ENCODE results near the gene PRMT6. TPM values are rescaled to one million over a fixed set of nuclear protein-coding genes. Genes with fewer than 3 reads are reported as not detected.
"Not testable (repeated sequence)": the region's sequence is repeated elsewhere in the genome, so short reads cannot be mapped to it uniquely, and the experiment has no call there.

The PRMT6 gene
- total RNA-seq: 10 to 100 TPM; 23.9 to 29.4 TPM
- 10 to 100 TPM; 29.6 to 35.4 TPM for polyA plus RNA-seq (ENCODE audit: insufficient read length in 2 of 2)
- long read RNA-seq, donor 1, transcript PRMT6-201 (1 exons, 2,616 nt): major isoform, 46 of 46 reads
- long read RNA-seq, donor 1, partial matches to known transcripts: 0 of 46 reads
- long read RNA-seq, donor 1, other reads (novel, unspliced or antisense): 0 of 46 reads
- long read RNA-seq, donor 2, transcript PRMT6-201 (1 exons, 2,616 nt): major isoform, 15 of 15 reads
- long read RNA-seq, donor 2, partial matches to known transcripts: 0 of 15 reads
- long read RNA-seq, donor 2, other reads (novel, unspliced or antisense): 0 of 15 reads
- long read RNA-seq, donor 3, transcript PRMT6-201 (1 exons, 2,616 nt): major isoform, 9 of 10 reads
- long read RNA-seq, donor 3, partial matches to known transcripts: 0 of 10 reads
- long read RNA-seq, donor 3, other reads (novel, unspliced or antisense): 0 of 10 reads
- long read RNA-seq, donor 4, transcript PRMT6-201 (1 exons, 2,616 nt): major isoform, 24 of 25 reads
- long read RNA-seq, donor 4, partial matches to known transcripts: 0 of 25 reads
- long read RNA-seq, donor 4, other reads (novel, unspliced or antisense): 0 of 25 reads

- Histone ChIP-seq H3K9me3 (ENCODE audit: control insufficient read depth, insufficient read depth, low read length) (no peaks in the 10 kb centered on the region), H3K4me1 (ENCODE audit: control insufficient read depth, insufficient read depth, low read length) (peaks cover 9% of the 10 kb centered on the region), H3K36me3 (ENCODE audit: control insufficient read depth, insufficient read depth, low read length) (peaks cover 3% of the 10 kb centered on the region), H3K4me3 (ENCODE audit: low read depth, low read length) (peak within 1 kb of the TSS; percentile 79), H3K27me3 (ENCODE audit: control insufficient read depth, insufficient read depth, low read length) (no peaks in the 10 kb centered on the region), H3K27ac (ENCODE audit: low read depth, low read length) (peak within 1 kb of the TSS; percentile 93)
- peak; percentile 74 to 96 (median 84) for DNase-seq (ENCODE audit: low read depth in 4 of 6, low spot score in 6 of 6)
- WGBS (ENCODE audit: insufficient coverage): 0% methylated on average over 73 of the region's 73 CpGs
Measured at GRCh38 chr1:107056426-107057196, at the start of gene PRMT6. TSS of gene PRMT6 (plus strand) at chr1:107056674. CDS start at chr1:107056716, 42 bp downstream.

- Histone ChIP-seq H3K36me3 (ENCODE audit: control insufficient read depth, insufficient read depth, low read length) (no peaks in the 10 kb centered on the region), H3K27me3 (ENCODE audit: control insufficient read depth, insufficient read depth, low read length) (no peaks in the 10 kb centered on the region), H3K27ac (ENCODE audit: low read depth, low read length) (no peak overlapping the region), H3K9me3 (ENCODE audit: control insufficient read depth, insufficient read depth, low read length) (no peaks in the 10 kb centered on the region), H3K4me3 (ENCODE audit: low read depth, low read length) (no peak overlapping the region), H3K4me1 (ENCODE audit: control insufficient read depth, insufficient read depth, low read length) (no peaks in the 10 kb centered on the region)
- DNase-seq (ENCODE audit: low read depth in 4 of 6, low spot score in 6 of 6): peak in 2 of 6 donors; percentile 4 to 94
- 69% methylated on average over 3 of the region's 3 CpGs for WGBS (ENCODE audit: insufficient coverage)
Measured at GRCh38 chr1:107009281-107009680, 47.2 kb upstream of the PRMT6 start.

GRCh38 chr1:107010582-107010981 lies 45.9 kb upstream of the PRMT6 start:
- H3K36me3 ChIP-seq (ENCODE audit: control insufficient read depth, insufficient read depth, low read length): no peaks in the 10 kb centered on the region
- no peaks in the 10 kb centered on the region for H3K9me3 ChIP-seq (ENCODE audit: control insufficient read depth, insufficient read depth, low read length)
- no peaks in the 10 kb centered on the region for H3K4me1 ChIP-seq (ENCODE audit: control insufficient read depth, insufficient read depth, low read length)
- no peaks in the 10 kb centered on the region for H3K27me3 ChIP-seq (ENCODE audit: control insufficient read depth, insufficient read depth, low read length)
- no peak for DNase-seq (ENCODE audit: low read depth in 4 of 6, low spot score in 6 of 6)
- no peak overlapping the region for H3K27ac ChIP-seq (ENCODE audit: low read depth, low read length)
- no peak overlapping the region for H3K4me3 ChIP-seq (ENCODE audit: low read depth, low read length)
- WGBS (ENCODE audit: insufficient coverage): no CpG with 5 or more reads among the region's 3 CpGs

- DNase-seq (ENCODE audit: low read depth in 4 of 6, low spot score in 6 of 6): no peak
- Histone ChIP-seq H3K27ac (ENCODE audit: low read depth, low read length) (no peak overlapping the region), H3K4me1 (ENCODE audit: control insufficient read depth, insufficient read depth, low read length) (no peaks in the 10 kb centered on the region), H3K36me3 (ENCODE audit: control insufficient read depth, insufficient read depth, low read length) (no peaks in the 10 kb centered on the region), H3K9me3 (ENCODE audit: control insufficient read depth, insufficient read depth, low read length) (no peaks in the 10 kb centered on the region), H3K4me3 (ENCODE audit: low read depth, low read length) (no peak overlapping the region), H3K27me3 (ENCODE audit: control insufficient read depth, insufficient read depth, low read length) (no peaks in the 10 kb centered on the region)
- WGBS (ENCODE audit: insufficient coverage): no CpG with 5 or more reads among the region's 3 CpGs
Measured at GRCh38 chr1:107016376-107016978, 40.0 kb upstream of the PRMT6 start.

GRCh38 chr1:107018445-107018844 lies 38.0 kb upstream of the PRMT6 start:
- WGBS (ENCODE audit: insufficient coverage): no CpG with 5 or more reads among the region's 5 CpGs
- H3K27ac ChIP-seq (ENCODE audit: low read depth, low read length): no peak overlapping the region

GRCh38 chr1:107019166-107019565 lies 37.3 kb upstream of the PRMT6 start:
- H3K27ac ChIP-seq (ENCODE audit: low read depth, low read length): no peak overlapping the region
- no peak overlapping the region for H3K4me3 ChIP-seq (ENCODE audit: low read depth, low read length)
- no peak for DNase-seq (ENCODE audit: low read depth in 4 of 6, low spot score in 6 of 6)
- no CpG with 5 or more reads among the region's 3 CpGs for WGBS (ENCODE audit: insufficient coverage)
- no peaks in the 10 kb centered on the region for H3K36me3 ChIP-seq (ENCODE audit: control insufficient read depth, insufficient read depth, low read length)
- no peaks in the 10 kb centered on the region for H3K4me1 ChIP-seq (ENCODE audit: control insufficient read depth, insufficient read depth, low read length)
- H3K9me3 ChIP-seq (ENCODE audit: control insufficient read depth, insufficient read depth, low read length): no peaks in the 10 kb centered on the region
- no peaks in the 10 kb centered on the region for H3K27me3 ChIP-seq (ENCODE audit: control insufficient read depth, insufficient read depth, low read length)

More at GRCh38 chr1:107018445-107018844, 38.0 kb upstream of the PRMT6 start:
- no peak for DNase-seq (ENCODE audit: low read depth in 4 of 6, low spot score in 6 of 6)
- H3K9me3 ChIP-seq (ENCODE audit: control insufficient read depth, insufficient read depth, low read length): no peaks in the 10 kb centered on the region
- H3K36me3 ChIP-seq (ENCODE audit: control insufficient read depth, insufficient read depth, low read length): no peaks in the 10 kb centered on the region
- H3K27me3 ChIP-seq (ENCODE audit: control insufficient read depth, insufficient read depth, low read length): no peaks in the 10 kb centered on the region
- H3K4me3 ChIP-seq (ENCODE audit: low read depth, low read length): no peak overlapping the region
- no peaks in the 10 kb centered on the region for H3K4me1 ChIP-seq (ENCODE audit: control insufficient read depth, insufficient read depth, low read length)

GRCh38 chr1:107038874-107039273 lies 17.6 kb upstream of the PRMT6 start:
- 97% methylated on average over 3 of the region's 3 CpGs for WGBS (ENCODE audit: insufficient coverage)
- not testable (repeated sequence) for H3K27ac ChIP-seq (ENCODE audit: low read depth, low read length); H3K4me3 ChIP-seq (ENCODE audit: low read depth, low read length); H3K4me1 ChIP-seq (ENCODE audit: control insufficient read depth, insufficient read depth, low read length); H3K27me3 ChIP-seq (ENCODE audit: control insufficient read depth, insufficient read depth, low read length); H3K36me3 ChIP-seq (ENCODE audit: control insufficient read depth, insufficient read depth, low read length); H3K9me3 ChIP-seq (ENCODE audit: control insufficient read depth, insufficient read depth, low read length); DNase-seq (ENCODE audit: low read depth in 4 of 6, low spot score in 6 of 6)

- H3K27me3 ChIP-seq (ENCODE audit: control insufficient read depth, insufficient read depth, low read length); H3K4me1 ChIP-seq (ENCODE audit: control insufficient read depth, insufficient read depth, low read length); H3K9me3 ChIP-seq (ENCODE audit: control insufficient read depth, insufficient read depth, low read length); DNase-seq (ENCODE audit: low read depth in 4 of 6, low spot score in 6 of 6); H3K4me3 ChIP-seq (ENCODE audit: low read depth, low read length); H3K36me3 ChIP-seq (ENCODE audit: control insufficient read depth, insufficient read depth, low read length); H3K27ac ChIP-seq (ENCODE audit: low read depth, low read length): not testable (repeated sequence)
- 94% methylated on average over 44 of the region's 44 CpGs for WGBS (ENCODE audit: insufficient coverage)
Measured at GRCh38 chr1:107044310-107045220, 11.9 kb upstream of the PRMT6 start.

All from spinal cord (tissue), 10 donors.